Fibroblast of lung (primary cell): ENCODE data around the gene GHRH.

Experiments used
- EZH2 ChIP-seq: IDR thresholded peaks from 2 replicates; pipeline ENCODE4 v1.5.1; 2012; ENCODE audit warnings: low read length, control low read depth, mild to moderate bottlenecking; ENCODE audit errors: missing control alignments
- TF ChIP-seq, protein P1 (sequence below), 2 donors: IDR thresholded peaks in 1 of 2; conservative IDR thresholded peaks in 1 of 2; 1 replicate in 1 of 2; 2 replicates in 1 of 2; pipeline ENCODE4 v1.5.1; 2011 to 2012; ENCODE audit warnings: low read length in 2 of 2, control low read depth in 1 of 2, inconsistent platforms in 1 of 2, low read depth in 1 of 2, mild to moderate bottlenecking in 1 of 2

- TF ChIP-seq, protein P1, sequence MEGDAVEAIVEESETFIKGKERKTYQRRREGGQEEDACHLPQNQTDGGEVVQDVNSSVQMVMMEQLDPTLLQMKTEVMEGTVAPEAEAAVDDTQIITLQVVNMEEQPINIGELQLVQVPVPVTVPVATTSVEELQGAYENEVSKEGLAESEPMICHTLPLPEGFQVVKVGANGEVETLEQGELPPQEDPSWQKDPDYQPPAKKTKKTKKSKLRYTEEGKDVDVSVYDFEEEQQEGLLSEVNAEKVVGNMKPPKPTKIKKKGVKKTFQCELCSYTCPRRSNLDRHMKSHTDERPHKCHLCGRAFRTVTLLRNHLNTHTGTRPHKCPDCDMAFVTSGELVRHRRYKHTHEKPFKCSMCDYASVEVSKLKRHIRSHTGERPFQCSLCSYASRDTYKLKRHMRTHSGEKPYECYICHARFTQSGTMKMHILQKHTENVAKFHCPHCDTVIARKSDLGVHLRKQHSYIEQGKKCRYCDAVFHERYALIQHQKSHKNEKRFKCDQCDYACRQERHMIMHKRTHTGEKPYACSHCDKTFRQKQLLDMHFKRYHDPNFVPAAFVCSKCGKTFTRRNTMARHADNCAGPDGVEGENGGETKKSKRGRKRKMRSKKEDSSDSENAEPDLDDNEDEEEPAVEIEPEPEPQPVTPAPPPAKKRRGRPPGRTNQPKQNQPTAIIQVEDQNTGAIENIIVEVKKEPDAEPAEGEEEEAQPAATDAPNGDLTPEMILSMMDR (conservative IDR thresholded peaks at IDR 0.05 in 1 of 2, IDR thresholded peaks at IDR 0.05 in 1 of 2; ENCODE audit: low read depth in 1 of 2, low read length in 2 of 2), result no peak
- no peak for TF ChIP-seq EZH2
Measured at GRCh38 chr20:37260923-37261322, 691 bp downstream of the GHRH start.
